GM13976 (cell line): ENCODE results near the gene TEDC1.

Source experiments
- DNase-seq: peaks from one replicate; pipeline ENCODE4 v3.0.0; 2012; ENCODE audit warnings: low spot score
- in situ Hi-C: fragments of 300-500 bp; cut with MboI; formaldehyde crosslinking; loops from one replicate; pipeline ENCODE4 v1.12.0; 2022; ENCODE audit warnings: low sequenced_read_pairs, mixed read lengths, inconsistent platforms; ENCODE audit not compliant: unreplicated experiment
- TF ChIP-seq, protein P1 (sequence below): IDR thresholded peaks from 2 replicates; pipeline ENCODE4 v1.5.1; 2012; ENCODE audit warnings: borderline replicate concordance, mild to moderate bottlenecking; ENCODE audit not compliant: insufficient read depth; ENCODE audit errors: extremely low read depth, missing control alignments, control extremely low read depth

TEDC1 gene

DNA sequence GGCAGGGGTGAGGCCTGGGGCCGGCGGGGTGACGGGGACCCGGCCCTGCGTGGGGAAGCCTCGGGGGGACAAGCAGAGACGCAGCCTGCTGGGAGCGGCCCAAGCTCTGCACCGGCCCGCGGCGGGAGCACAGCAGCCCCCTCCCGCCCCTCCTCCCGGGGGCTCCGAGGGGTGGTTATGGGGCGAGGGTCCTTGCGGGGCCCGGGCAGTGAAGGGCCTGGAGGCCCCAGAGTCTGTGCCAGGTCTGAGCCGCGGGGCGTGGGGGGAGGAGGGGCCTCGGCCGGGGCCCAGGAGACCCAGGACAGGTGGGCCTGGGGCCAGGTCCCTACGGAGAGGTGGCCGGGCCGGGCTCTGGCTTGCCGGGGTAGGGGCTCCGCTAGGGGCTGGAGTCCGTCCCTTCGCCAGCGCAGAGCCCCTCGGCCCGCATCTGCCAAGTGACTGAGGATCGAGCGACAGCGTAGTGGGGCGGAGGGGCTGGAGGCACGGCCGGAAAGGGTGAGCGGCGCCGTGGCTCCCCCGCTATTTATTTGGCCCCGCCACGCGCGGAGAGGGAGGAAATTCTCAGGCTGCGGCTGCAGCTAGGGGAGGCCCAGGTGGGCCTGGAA lies 35.8 kb downstream of the TEDC1 start:
- TF ChIP-seq, protein P1, sequence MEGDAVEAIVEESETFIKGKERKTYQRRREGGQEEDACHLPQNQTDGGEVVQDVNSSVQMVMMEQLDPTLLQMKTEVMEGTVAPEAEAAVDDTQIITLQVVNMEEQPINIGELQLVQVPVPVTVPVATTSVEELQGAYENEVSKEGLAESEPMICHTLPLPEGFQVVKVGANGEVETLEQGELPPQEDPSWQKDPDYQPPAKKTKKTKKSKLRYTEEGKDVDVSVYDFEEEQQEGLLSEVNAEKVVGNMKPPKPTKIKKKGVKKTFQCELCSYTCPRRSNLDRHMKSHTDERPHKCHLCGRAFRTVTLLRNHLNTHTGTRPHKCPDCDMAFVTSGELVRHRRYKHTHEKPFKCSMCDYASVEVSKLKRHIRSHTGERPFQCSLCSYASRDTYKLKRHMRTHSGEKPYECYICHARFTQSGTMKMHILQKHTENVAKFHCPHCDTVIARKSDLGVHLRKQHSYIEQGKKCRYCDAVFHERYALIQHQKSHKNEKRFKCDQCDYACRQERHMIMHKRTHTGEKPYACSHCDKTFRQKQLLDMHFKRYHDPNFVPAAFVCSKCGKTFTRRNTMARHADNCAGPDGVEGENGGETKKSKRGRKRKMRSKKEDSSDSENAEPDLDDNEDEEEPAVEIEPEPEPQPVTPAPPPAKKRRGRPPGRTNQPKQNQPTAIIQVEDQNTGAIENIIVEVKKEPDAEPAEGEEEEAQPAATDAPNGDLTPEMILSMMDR, result no peak
- in situ Hi-C loops, result no loop called here
- no peak for DNase-seq

DNA sequence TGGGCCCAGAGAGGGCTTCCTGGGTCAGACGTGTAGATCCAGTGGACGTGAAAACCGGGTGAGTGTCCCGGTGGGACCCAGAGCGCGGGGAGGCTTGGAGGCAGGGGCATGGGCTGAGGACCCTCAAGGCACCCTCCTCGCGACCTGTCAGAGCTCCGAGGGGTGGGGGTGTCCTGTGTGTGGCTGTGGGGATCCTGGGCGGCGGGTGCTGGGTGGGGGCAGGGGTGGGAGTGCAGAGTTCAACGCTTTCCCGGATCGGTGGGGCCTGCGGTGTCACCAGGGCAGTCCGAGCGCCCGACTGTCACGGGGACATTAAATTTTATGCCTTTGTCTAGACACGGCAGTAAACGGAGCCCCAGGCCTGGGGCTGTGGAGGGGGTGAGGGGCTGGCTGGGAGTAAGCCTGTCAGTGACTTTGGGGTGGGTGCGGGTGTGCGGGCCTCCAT lies 36.4 kb downstream of the TEDC1 start:
- in situ Hi-C loops, result no loop called here
- DNase-seq, result no peak
- TF ChIP-seq, protein P1, result no peak

DNA sequence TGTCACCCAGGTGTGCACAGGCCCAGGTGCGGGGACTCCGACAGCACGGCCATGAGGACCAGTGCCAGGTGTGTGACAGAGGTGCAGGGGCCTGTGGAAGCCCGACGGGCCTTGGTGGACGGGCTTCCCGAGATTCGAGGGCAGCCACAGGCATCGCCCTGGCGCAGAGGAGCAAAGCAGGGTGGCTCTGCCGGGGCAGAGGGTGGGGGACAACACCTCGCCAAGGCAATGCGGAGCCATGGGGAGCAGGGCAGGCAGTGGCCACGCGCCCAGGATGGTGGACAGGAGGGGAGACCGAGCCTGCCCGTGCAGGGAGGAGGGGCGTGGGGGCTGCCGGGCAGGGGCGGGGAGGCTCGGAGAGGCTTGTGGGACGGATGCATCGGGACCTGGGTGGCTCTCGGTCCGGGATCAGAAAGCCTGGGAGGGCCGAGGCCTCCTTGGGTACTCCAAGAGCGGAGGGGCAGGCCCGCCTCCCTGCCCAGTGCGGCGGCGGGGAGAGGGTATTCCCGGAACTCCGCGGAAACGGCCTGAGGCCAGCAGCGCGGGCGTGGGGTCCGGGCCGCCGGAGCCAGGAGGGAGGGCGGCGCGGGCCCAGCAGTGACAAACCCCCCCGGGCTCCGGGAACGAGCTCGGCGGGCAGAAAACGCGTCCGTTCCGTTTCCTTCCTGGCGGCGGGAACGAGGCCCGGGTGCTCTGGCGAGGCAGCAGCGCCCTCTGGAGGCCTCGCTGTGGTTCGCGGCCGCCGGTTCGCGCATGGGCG lies 37.0 kb downstream of the TEDC1 start:
- in situ Hi-C loops, result no loop called here
- TF ChIP-seq, protein P1, result peak; percentile 99
- DNase-seq, result peak; percentile 96

DNA sequence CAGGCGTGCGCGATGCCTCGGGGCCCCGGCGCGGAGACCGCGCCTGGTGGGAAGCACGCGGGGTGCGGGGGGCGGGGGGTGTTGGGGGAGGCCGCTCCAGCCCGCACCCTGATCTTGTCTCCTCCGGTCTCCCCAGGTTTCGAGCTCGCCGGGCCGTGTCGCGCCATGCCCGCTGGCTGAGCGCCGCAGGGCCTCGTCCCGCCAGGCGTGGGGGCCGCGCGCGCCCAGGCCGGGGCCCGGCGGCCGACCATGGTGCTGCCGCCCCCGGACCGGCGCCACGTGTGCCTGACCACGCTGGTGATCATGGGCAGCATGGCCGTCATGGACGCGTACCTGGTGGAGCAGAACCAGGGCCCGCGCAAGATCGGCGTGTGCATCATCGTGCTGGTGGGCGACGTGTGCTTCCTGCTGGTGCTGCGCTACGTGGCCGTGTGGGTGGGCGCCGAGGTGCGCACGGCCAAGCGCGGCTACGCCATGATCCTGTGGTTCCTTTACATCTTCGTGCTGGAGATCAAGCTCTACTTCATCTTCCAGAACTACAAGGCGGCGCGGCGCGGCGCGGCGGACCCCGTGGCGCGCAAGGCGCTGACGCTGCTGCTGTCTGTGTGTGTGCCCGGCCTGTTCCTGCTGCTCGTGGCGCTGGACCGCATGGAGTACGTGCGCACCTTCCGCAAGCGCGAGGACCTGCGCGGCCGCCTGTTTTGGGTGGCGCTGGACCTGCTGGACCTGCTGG lies 37.7 kb downstream of the TEDC1 start:
- no peak for DNase-seq
- in situ Hi-C loops, result no loop called here
- TF ChIP-seq, protein P1, result no peak

DNA sequence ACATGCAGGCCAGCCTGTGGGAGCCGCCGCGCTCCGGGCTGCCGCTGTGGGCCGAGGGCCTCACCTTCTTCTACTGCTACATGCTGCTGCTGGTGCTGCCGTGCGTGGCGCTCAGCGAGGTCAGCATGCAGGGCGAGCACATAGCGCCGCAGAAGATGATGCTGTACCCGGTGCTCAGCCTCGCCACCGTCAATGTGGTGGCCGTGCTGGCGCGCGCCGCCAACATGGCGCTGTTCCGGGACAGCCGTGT lies 38.2 kb downstream of the TEDC1 start:
- in situ Hi-C loops, result no loop called here
- TF ChIP-seq, protein P1, result no peak

DNA sequence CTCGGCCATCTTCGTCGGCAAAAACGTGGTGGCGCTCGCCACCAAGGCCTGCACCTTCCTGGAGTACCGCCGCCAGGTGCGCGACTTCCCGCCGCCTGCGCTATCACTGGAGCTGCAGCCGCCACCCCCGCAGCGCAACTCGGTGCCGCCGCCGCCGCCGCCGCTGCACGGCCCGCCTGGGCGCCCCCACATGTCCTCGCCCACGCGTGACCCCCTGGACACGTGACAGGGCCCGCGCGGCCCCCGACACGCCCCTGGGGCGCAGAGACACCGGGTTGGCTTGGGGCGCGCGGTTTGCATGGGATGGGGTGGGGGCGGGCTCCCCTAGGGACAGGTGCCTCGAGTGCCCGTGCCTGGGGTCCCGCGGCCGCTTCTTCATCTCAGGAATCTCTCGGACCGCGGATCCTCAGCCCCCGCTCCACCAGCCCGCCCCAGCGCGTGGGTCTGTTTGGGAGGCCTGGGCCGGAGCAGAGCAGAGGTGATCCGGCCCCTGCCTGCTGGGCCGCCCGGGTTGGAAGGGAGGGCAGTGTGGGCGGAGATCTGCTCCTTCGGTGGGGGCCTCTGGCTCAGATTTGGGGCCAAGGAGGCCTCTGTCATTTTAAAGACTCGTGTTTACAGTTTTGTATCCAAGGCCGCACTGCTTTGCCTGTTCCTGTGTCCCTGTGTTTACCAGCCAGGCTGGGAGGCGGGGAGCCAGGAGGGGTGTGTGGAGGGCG lies 38.7 kb downstream of the TEDC1 start:
- TF ChIP-seq, protein P1, result no peak
- no peak for DNase-seq
- in situ Hi-C loops, result no loop called here

More for the DNA sequence above, 38.2 kb downstream of the TEDC1 start:
- no peak for DNase-seq
